Measurements from ENCODE around the gene COL6A1.
"Not testable (repeated sequence)": the region's sequence is repeated elsewhere in the genome, so short reads cannot be mapped to it uniquely, and the experiment has no call there.

The COL6A1 gene

GRCh38 chr21:46029186-46029924 lies 47.8 kb downstream of the COL6A1 start:
- no peak for DNase-seq (ENCODE audit: low read depth)

DNA sequence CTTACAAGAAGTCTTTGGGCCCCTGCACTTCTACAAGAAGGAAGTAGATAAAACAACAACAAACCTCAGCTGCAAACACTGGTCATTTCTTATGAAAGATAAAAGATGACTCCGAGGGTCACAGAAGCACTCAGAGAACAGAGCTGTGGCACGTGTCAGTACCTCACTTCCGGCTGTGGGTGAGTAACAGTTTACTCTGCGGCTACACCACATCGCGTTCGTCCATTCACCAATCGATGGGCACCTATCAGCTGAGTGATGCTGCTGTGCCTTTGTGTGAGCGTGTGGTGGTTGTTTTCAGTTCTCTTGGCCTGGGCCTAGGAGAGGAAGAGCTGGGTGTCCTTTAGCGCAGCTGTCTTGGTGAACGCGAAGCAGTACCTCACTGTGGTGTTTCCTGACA lies 49.9 kb downstream of the COL6A1 start:
- DNase-seq (ENCODE audit: low read depth): no peak

DNA sequence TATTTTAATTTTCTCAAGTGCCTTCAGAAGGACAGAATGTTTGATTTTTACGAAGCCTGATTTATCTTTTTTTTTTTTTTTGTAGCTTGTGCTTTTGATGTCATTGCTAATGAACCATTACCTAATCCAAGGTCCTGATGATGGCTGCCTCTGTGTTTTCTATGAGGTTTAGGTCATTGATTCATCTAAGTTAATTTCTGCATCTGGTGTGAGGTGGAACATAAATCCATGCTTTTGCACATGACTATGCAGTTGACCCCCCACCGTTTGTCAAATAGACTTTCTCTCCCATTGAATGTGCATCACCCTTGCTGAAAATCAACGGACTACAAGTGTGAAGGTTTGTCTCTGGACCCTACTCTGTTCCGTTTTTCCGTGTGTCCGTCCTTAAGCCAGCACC lies 50.5 kb downstream of the COL6A1 start:
- DNase-seq (ENCODE audit: low read depth): no peak

- no peak for DNase-seq (ENCODE audit: low read depth)
These were observed 52.1 kb downstream of the COL6A1 start for GRCh38 chr21:46033410-46034400.

DNA sequence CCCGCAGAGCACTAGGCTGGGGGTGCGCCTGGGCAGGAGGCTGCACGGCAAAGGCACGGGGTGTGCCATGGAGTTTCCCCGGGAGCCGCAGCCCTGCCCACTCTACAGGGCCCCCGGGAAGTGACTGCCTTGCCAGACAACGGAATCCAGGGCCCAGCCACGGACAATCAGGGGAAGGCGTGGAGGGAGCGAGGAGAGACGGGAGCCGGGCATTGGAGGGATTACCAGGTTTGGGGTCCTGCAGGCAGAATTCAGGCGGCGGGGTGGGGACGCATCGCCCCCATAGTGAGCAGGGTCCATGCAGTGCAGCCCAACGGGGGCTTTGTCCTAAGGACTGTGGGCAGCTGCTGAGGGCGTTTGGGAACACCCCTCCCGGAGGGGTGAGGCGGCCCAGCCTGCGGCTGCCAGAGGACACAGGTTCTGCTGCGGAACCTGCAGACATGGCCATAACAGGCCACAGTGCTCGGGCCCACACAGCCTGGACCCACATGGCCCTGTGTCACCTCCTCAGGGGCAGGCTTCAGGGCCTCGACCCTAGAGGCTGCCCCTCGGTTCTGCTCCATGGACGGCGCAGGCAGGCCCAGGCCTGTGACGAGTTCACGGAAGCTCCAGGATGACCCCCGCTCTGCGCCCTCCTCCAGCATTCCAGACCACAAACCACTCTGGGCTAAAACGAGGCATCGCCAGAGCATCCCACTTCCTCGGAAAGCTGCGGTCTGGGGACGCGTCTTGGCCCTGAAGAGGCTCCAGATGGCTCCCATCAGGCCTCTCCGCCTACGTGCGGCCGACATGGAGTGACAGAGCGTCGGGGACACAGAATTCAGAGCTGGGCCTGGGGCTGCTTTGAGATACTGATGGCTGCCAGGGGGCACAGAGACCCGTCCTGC lies 54.5 kb downstream of the COL6A1 start:
- DNase-seq (ENCODE audit: low read depth): no peak

DNA sequence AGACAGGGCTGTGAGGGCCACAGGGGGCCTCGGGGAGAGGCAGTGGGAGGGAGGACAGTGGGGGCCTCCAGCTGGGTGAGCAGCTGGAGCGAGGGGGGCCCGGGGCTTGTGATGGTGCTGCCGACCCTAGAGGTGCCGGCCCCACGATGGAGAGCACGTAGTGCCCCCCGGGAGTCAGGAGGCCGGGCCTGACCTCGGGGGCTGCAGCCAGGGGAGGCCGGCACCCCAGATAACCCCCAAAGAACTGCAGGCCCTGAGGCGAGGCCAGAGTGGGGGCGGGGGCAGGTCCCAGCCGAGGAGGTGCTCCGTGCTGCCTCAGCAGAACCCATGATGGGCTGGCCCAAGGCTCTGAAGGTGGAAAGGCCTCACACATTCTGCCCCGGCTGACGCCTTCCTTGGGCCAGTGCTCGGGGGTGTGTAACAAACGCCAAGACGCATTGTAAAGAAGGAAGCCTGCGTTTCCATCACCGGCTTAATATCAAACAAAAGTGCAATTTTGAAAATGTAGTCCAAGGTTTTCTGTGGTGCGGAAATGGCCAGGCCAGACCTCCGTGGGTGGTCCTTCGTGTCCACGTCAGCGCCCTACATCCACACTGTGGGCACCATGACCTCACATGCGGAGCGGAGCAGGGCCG lies 55.2 kb downstream of the COL6A1 start:
- no peak for DNase-seq (ENCODE audit: low read depth)

GRCh38 chr21:46037331-46038325 lies 56.1 kb downstream of the COL6A1 start:
- DNase-seq (ENCODE audit: low read depth): no peak

DNA sequence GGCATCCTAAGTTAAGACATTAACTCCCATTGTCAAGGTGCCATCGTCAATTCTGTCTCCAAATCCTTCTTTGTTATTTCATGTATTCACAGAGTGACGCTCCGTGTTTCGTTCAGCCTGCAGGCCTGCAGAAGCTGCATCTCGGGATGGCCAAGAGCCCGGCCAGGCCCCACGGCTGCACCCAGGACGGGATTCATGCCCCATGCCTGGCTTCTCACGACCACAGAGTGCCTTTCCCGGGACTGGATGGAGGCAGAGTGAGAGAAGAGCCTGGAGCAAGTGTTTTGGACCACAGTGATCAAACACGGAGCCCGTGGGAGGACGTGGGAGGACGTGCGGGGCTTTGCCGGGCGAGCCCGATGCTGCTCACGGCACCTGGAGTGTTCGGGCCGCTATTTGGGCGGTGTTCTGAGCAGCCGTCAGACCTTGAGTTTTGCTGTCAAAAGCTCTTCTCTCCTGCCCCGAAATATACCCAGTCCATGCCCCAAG lies 56.8 kb downstream of the COL6A1 start:
- DNase-seq (ENCODE audit: low read depth): no peak

GRCh38 chr21:46038871-46039397 lies 57.4 kb downstream of the COL6A1 start:
- no peak for DNase-seq (ENCODE audit: low read depth)

DNA sequence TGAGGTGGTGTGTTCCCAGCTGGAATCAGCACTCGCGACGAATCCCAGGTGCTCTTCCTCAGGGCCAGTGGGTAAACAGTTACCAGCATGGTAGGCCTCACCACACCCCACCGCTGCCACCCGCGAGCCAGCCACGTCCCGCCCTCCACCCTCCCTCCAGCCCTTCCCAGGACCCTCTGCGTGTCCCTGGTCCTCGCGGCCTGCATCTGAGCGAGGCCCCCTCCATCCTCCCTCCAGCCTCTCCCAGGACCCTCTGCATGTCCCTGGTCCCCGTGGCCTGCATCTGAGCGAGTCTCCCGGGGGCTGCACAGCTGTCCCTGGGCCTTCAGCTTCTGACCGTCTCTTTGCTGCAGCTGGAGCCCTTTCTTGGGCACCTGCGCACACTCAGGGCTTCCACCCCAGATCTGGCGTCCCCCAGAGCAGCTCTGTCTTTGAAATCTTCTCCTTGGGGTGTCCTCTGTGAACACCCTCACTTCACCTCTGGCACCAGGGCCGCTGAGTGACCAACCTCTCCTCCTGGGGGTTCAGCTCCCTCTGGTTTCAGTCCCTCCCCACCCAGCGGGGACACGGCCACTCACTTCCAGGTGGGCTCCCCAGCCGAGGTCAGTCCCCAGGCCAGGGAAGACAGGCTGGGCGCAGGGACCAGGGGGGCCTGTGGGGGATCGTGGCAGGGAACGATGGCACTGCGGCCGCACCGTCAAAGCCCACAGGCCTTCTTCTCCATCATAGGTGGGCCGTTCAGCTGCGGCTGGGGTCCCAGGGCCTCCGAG lies 58.5 kb downstream of the COL6A1 start:
- no peak for DNase-seq (ENCODE audit: low read depth)

GRCh38 chr21:46040707-46041106 lies 59.1 kb downstream of the COL6A1 start:
- no peak for DNase-seq (ENCODE audit: low read depth)

DNA sequence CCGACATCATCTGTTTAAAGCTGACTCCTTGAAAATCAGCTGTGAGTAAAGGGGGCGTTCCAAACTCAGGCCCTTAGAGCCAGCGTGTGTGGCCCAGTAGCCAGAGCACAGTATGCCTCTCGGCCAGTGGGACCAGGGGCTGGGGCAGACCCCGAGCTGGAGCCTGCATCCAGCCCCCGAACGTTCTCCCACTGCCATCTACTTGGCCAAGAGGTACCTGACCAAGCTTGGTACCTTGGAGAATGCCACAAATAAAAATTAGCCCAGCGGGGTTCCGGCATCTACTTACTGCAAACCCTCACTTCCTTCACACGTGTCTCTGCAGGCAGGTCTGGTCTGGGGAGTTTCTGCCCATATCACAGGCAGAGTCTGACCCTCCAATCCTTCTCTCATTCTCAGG lies 59.6 kb downstream of the COL6A1 start:
- no peak for DNase-seq (ENCODE audit: low read depth)

GRCh38 chr21:46045154-46045553 lies 63.6 kb downstream of the COL6A1 start:
- no peak for DNase-seq (ENCODE audit: low read depth)

- no peak for DNase-seq (ENCODE audit: low read depth)
These were observed 64.9 kb downstream of the COL6A1 start for GRCh38 chr21:46046471-46046870.

DNA sequence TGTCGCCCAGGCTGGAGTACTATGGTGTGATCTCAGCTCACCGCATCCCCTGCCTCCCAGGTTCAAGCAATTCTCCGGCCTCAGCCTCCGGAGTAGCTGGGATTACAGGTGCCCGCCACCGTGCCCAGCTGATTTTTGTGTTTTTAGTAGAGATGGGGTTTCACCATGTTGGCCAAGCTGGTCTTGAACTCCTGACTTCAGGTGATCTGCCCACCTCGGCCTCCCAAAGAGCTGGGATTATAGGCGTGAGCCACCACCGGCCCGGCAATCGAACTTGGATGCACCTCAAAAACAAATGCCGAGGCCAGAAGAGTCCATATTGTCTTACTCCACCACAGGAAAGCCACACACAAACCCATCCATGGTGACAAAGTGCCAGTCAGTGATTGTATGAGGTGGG lies 65.3 kb downstream of the COL6A1 start:
- not testable (repeated sequence) for DNase-seq (ENCODE audit: low read depth)

- DNase-seq (ENCODE audit: low read depth): peak; percentile 84
These were observed 67.6 kb downstream of the COL6A1 start for GRCh38 chr21:46048926-46049889.

- DNase-seq (ENCODE audit: low read depth): no peak
These were observed 68.5 kb downstream of the COL6A1 start for GRCh38 chr21:46049890-46050667.

All from HS-27A (cell line).